ENCODE results near the gene NRF1.
"Not testable (repeated sequence)": the region's sequence is repeated elsewhere in the genome, so short reads cannot be mapped to it uniquely, and the experiment has no call there.

NRF1 gene

DNA sequence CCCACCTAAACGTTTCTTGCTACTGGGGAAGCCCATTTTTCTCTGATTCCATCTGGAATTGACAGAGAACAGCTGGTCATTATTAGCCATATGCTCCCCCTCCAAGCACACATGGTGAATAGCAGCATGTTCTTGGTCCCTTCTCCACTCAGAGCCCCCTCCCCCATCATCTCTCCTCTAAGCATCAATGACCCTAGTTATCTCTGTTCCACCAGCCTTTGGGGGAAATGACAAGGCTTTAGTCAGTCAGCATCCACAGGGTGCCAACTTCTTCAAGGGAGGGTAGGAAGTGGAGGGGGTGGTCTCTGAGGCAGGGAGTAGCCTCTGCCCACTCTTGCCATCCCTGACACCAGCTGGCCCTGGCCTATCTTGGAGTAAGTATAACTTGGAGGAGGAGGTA lies 178.1 kb downstream of the NRF1 start:
- DNase-seq (ENCODE audit: low read depth) = no peak
- TF ChIP-seq, protein P1, sequence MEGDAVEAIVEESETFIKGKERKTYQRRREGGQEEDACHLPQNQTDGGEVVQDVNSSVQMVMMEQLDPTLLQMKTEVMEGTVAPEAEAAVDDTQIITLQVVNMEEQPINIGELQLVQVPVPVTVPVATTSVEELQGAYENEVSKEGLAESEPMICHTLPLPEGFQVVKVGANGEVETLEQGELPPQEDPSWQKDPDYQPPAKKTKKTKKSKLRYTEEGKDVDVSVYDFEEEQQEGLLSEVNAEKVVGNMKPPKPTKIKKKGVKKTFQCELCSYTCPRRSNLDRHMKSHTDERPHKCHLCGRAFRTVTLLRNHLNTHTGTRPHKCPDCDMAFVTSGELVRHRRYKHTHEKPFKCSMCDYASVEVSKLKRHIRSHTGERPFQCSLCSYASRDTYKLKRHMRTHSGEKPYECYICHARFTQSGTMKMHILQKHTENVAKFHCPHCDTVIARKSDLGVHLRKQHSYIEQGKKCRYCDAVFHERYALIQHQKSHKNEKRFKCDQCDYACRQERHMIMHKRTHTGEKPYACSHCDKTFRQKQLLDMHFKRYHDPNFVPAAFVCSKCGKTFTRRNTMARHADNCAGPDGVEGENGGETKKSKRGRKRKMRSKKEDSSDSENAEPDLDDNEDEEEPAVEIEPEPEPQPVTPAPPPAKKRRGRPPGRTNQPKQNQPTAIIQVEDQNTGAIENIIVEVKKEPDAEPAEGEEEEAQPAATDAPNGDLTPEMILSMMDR (IDR thresholded peaks at IDR 0.05; ENCODE audit: low read depth, low read length, missing control alignments) = no peak

GRCh38 chr7:129790136-129790535 lies 178.6 kb downstream of the NRF1 start:
- DNase-seq (ENCODE audit: low read depth) = no peak
- TF ChIP-seq, protein P1 (IDR thresholded peaks at IDR 0.05; ENCODE audit: low read depth, low read length, missing control alignments) = no peak
- H3K4me3 ChIP-seq (ENCODE audit: low read depth, low read length) = no peak overlapping the region

More for the DNA sequence above, 178.1 kb downstream of the NRF1 start:
- H3K4me3 ChIP-seq (ENCODE audit: low read depth, low read length) = no peak overlapping the region

DNA sequence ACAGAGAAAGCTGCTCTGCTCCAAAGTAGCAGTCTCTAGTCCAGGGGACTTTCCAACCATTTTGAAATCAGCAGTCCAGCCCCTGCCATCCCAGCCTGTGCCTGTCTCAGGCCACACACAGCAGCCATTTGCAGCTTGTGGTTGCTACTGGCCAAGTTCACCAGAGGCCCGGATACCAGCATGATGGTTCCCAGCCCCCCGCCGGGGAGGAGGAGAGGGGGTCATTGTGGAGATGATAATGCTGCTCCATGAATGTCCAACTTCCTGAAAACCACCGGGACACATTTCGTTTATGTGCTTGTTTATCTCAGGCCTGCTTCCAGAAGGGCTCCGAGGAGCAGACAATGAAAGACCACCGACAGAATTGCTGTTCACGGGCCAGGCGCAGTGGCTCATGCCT lies 181.2 kb downstream of the NRF1 start:
- no peak overlapping the region for H3K4me3 ChIP-seq (ENCODE audit: low read depth, low read length)
- TF ChIP-seq, protein P1 (IDR thresholded peaks at IDR 0.05; ENCODE audit: low read depth, low read length, missing control alignments) = no peak
- DNase-seq (ENCODE audit: low read depth) = no peak

DNA sequence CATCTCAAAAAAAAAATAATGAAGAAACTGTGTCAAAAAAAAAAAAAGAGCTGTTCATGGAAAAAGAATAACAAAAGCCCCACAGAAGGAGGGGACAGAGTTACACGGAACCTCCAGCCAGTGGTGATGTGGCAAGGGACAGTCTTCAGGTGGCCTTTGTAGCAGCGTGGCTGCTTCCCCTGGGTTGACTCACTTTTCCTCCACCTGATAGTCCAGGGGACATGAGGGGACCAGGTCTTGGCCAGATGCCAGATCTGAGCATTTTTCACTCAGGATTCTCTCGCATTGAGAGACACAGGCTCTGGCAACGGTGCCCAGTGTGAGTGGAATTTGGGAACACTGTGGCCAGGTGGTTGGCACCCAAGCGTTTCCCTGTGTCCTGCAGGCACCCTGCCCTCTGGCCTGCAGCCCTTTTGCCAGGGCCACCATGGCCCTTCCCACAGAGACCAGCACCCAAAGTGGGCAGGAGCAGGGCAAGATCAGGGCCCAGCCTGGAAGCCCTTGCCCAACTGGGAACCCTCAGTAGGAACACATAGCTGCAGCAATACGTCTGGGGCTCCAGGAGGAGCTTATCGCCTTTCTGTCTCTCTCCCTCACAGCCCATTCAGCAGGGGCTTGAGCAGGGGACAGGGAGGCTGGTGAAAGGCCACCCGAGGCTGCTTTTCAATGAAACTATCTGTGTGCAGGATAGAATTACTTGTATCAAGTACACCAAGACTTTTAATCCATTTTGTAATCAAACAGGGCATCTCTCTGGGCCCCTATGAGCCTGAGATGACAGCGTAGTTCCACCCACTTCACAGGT lies 182.2 kb downstream of the NRF1 start:
- DNase-seq (ENCODE audit: low read depth) = no peak
- no peak overlapping the region for H3K4me3 ChIP-seq (ENCODE audit: low read depth, low read length)
- TF ChIP-seq, protein P1 (IDR thresholded peaks at IDR 0.05; ENCODE audit: low read depth, low read length, missing control alignments) = no peak

GRCh38 chr7:129794461-129794860 lies 182.9 kb downstream of the NRF1 start:
- H3K4me3 ChIP-seq (ENCODE audit: low read depth, low read length); DNase-seq (ENCODE audit: low read depth): not testable (repeated sequence)

- TF ChIP-seq, protein P1 (IDR thresholded peaks at IDR 0.05; ENCODE audit: low read depth, low read length, missing control alignments) = no peak
- H3K4me3 ChIP-seq (ENCODE audit: low read depth, low read length) = no peak overlapping the region
- no peak for DNase-seq (ENCODE audit: low read depth)
Measured at GRCh38 chr7:129796186-129796775, 184.8 kb downstream of the NRF1 start.

GRCh38 chr7:129797214-129797789 lies 185.8 kb downstream of the NRF1 start:
- no peak for DNase-seq (ENCODE audit: low read depth)
- no peak overlapping the region for H3K4me3 ChIP-seq (ENCODE audit: low read depth, low read length)
- TF ChIP-seq, protein P1 (IDR thresholded peaks at IDR 0.05; ENCODE audit: low read depth, low read length, missing control alignments) = no peak

All from GM12864 (cell line).